Measurements from ENCODE around the gene HGF. TPM values are rescaled to one million over a fixed set of nuclear protein-coding genes. Genes with fewer than 3 reads are reported as not detected.

HGF gene
- total RNA-seq, 1 experiment from 2014 or later, result 0.15 TPM

GRCh38 chr7:81780914-81781693 is 11.3 kb upstream of the HGF start:
- H3K36me3 ChIP-seq (ENCODE audit: low read depth, low read length), result no peaks in the 10 kb centered on the region
- no peaks in the 10 kb centered on the region for H3F3A ChIP-seq (ENCODE audit: low read length, unreplicated experiment)
- BruUV-seq (replicated peaks), result no TSS peak
- no peak for ATAC-seq
- TF ChIP-seq CTCF (conservative IDR thresholded peaks at IDR 0.05; ENCODE audit: low read depth, low read length), result no peak
- TF ChIP-seq EZH2 (IDR thresholded peaks at IDR 0.05; ENCODE audit: low read length, unreplicated experiment), result no peak
- no peak for TF ChIP-seq EZH2phosphoT487 (IDR thresholded peaks at IDR 0.05; ENCODE audit: borderline replicate concordance, low read length)
- H3K79me2 ChIP-seq (ENCODE audit: low read length), result no peaks in the 10 kb centered on the region
- H3K9me2 ChIP-seq (replicated peaks; ENCODE audit: low read length), result no peaks in the 10 kb centered on the region
- H3K9me3 ChIP-seq (ENCODE audit: low read length), result no peaks in the 10 kb centered on the region
- H3K27me3 ChIP-seq (ENCODE audit: low read length), result no peaks in the 10 kb centered on the region
- intact Hi-C loops (cut with micrococcal nuclease), result no loop called here
- no peak overlapping the region for H3K9ac ChIP-seq (ENCODE audit: low read length)
- no peaks in the 10 kb centered on the region for H3K4me1 ChIP-seq (ENCODE audit: insufficient read depth, low read length)
- no peaks in the 10 kb centered on the region for H4K20me1 ChIP-seq (ENCODE audit: low read length)
- H3K27ac ChIP-seq (ENCODE audit: low read length), result no peak overlapping the region
- no peak for DNase-seq
- ChIA-PET CTCF (no interaction called here), POLR2A (ENCODE audit: unreplicated experiment) (no interaction called here)
- H3K4me3 ChIP-seq (ENCODE audit: low read length), result no peak overlapping the region
- no peak overlapping the region for H2AFZ ChIP-seq (ENCODE audit: low read length)
- no peak overlapping the region for H3K4me2 ChIP-seq (ENCODE audit: low read length)

- Histone ChIP-seq H3K27me3 (ENCODE audit: low read length) (no peaks in the 10 kb centered on the region), H3K79me2 (ENCODE audit: low read length) (no peaks in the 10 kb centered on the region), H2AFZ (ENCODE audit: low read length) (no peak overlapping the region), H4K20me1 (ENCODE audit: low read length) (no peaks in the 10 kb centered on the region), H3K9me3 (ENCODE audit: low read length) (no peaks in the 10 kb centered on the region), H3K27ac (ENCODE audit: low read length) (no peak overlapping the region), H3K4me3 (ENCODE audit: low read length) (no peak overlapping the region), H3K4me1 (ENCODE audit: insufficient read depth, low read length) (no peaks in the 10 kb centered on the region), H3K4me2 (ENCODE audit: low read length) (no peak overlapping the region), H3K9me2 (replicated peaks; ENCODE audit: low read length) (no peaks in the 10 kb centered on the region), H3F3A (ENCODE audit: low read length, unreplicated experiment) (no peaks in the 10 kb centered on the region), H3K36me3 (ENCODE audit: low read depth, low read length) (no peaks in the 10 kb centered on the region), H3K9ac (ENCODE audit: low read length) (no peak overlapping the region)
- TF ChIP-seq CTCF (conservative IDR thresholded peaks at IDR 0.05; ENCODE audit: low read depth, low read length) (no peak), EZH2phosphoT487 (IDR thresholded peaks at IDR 0.05; ENCODE audit: borderline replicate concordance, low read length) (no peak), EZH2 (IDR thresholded peaks at IDR 0.05; ENCODE audit: low read length, unreplicated experiment) (no peak)
- POLR2A ChIA-PET (ENCODE audit: unreplicated experiment), result no interaction called here
- DNase-seq, result no peak
- ATAC-seq, result no peak
- no TSS peak for BruUV-seq (replicated peaks)
- intact Hi-C loops (cut with micrococcal nuclease), result loop anchor here (5.0 kb wide), 1 partner anchor 238 kb away; no protein-coding TSS in a partner anchor
- CTCF ChIA-PET, result no interaction called here
These were observed 9.9 kb upstream of the HGF start for GRCh38 chr7:81779706-81780105.

GRCh38 chr7:81777697-81778096 is 7.8 kb upstream of the HGF start:
- no peak overlapping the region for H2AFZ ChIP-seq (ENCODE audit: low read length)
- no peaks in the 10 kb centered on the region for H3F3A ChIP-seq (ENCODE audit: low read length, unreplicated experiment)
- CTCF ChIA-PET, result no interaction called here
- no peaks in the 10 kb centered on the region for H3K9me2 ChIP-seq (replicated peaks; ENCODE audit: low read length)
- no peaks in the 10 kb centered on the region for H3K36me3 ChIP-seq (ENCODE audit: low read depth, low read length)
- no peaks in the 10 kb centered on the region for H3K27me3 ChIP-seq (ENCODE audit: low read length)
- H3K4me2 ChIP-seq (ENCODE audit: low read length), result no peak overlapping the region
- DNase-seq, result no peak
- H3K27ac ChIP-seq (ENCODE audit: low read length), result no peak overlapping the region
- TF ChIP-seq EZH2 (IDR thresholded peaks at IDR 0.05; ENCODE audit: low read length, unreplicated experiment) (no peak), EZH2phosphoT487 (IDR thresholded peaks at IDR 0.05; ENCODE audit: borderline replicate concordance, low read length) (no peak), CTCF (conservative IDR thresholded peaks at IDR 0.05; ENCODE audit: low read depth, low read length) (no peak)
- H3K4me3 ChIP-seq (ENCODE audit: low read length), result no peak overlapping the region
- no peak overlapping the region for H3K9ac ChIP-seq (ENCODE audit: low read length)
- POLR2A ChIA-PET (ENCODE audit: unreplicated experiment), result no interaction called here
- H4K20me1 ChIP-seq (ENCODE audit: low read length), result no peaks in the 10 kb centered on the region
- BruUV-seq (replicated peaks), result no TSS peak
- intact Hi-C loops (cut with micrococcal nuclease), result loop anchor here (1.0 to 5.0 kb wide), 2 partner anchors 240 to 278 kb away; no protein-coding TSS in a partner anchor
- H3K9me3 ChIP-seq (ENCODE audit: low read length), result no peaks in the 10 kb centered on the region
- ATAC-seq, result no peak
- H3K79me2 ChIP-seq (ENCODE audit: low read length), result no peaks in the 10 kb centered on the region
- H3K4me1 ChIP-seq (ENCODE audit: insufficient read depth, low read length), result no peaks in the 10 kb centered on the region
